MM.1S (cell line): ENCODE data around the gene NUDT21.

ENCODE experiments used
- DNase-seq: peaks from one replicate; pipeline ENCODE4 v3.0.0-alpha.2; 2015
- H2AFZ ChIP-seq: fragments of 300-600 bp; sonication (generic); 2 replicates; pipeline ENCODE4 v1.6.0; 2016; ENCODE audit warnings: antibody characterized with exemption, low read length
- H3F3A ChIP-seq: fragments of 300-600 bp; sonication (generic); 2 replicates; pipeline ENCODE4 v1.6.1; 2016; ENCODE audit warnings: mild to moderate bottlenecking, antibody characterized with exemption, low read length, moderate library complexity, mixed read lengths; ENCODE audit not compliant: insufficient read depth
- H3K27ac ChIP-seq: fragments of 300-600 bp; sonication (generic); 2 replicates; pipeline ENCODE4 v1.5.1; 2016; ENCODE audit warnings: mild to moderate bottlenecking, low read length
- H3K27me3 ChIP-seq: fragments of 300-600 bp; sonication (generic); replicated peaks from 2 replicates; pipeline ENCODE4 v1.6.0; 2016; ENCODE audit warnings: low read length; ENCODE audit not compliant: insufficient read depth
- H3K36me3 ChIP-seq: fragments of 300-600 bp; sonication (generic); replicated peaks from 2 replicates; pipeline ENCODE4 v1.6.1; 2016; ENCODE audit warnings: mild to moderate bottlenecking, low read length, mixed read lengths; ENCODE audit not compliant: insufficient read depth
- H3K4me1 ChIP-seq: fragments of 300-600 bp; sonication (generic); 2 replicates; pipeline ENCODE4 v1.6.1; 2016; ENCODE audit warnings: low read length, mixed read lengths
- H3K4me2 ChIP-seq: fragments of 300-600 bp; sonication (generic); 2 replicates; pipeline ENCODE4 v1.6.0; 2016; ENCODE audit warnings: low read depth, low read length
- H3K4me3 ChIP-seq: fragments of 300-600 bp; sonication (generic); 2 replicates; pipeline ENCODE4 v1.5.1; 2016; ENCODE audit warnings: low read length, mixed read lengths
- H3K79me2 ChIP-seq: fragments of 300-600 bp; sonication (generic); 2 replicates; pipeline ENCODE4 v1.6.1; 2016; ENCODE audit warnings: mixed run types, low read length, mixed read lengths
- H3K9ac ChIP-seq: fragments of 300-600 bp; sonication (generic); 2 replicates; pipeline ENCODE4 v1.6.1; 2016; ENCODE audit warnings: low read length, mixed read lengths
- H3K9me2 ChIP-seq: fragments of 300-600 bp; sonication (generic); replicated peaks from 2 replicates; pipeline ENCODE4 v1.6.1; 2016; ENCODE audit warnings: mild to moderate bottlenecking, low read length, mixed read lengths; ENCODE audit not compliant: insufficient read depth
- H3K9me3 ChIP-seq: fragments of 300-600 bp; sonication (generic); replicated peaks from 2 replicates; pipeline ENCODE4 v1.6.1; 2016; ENCODE audit warnings: mild to moderate bottlenecking, low read length, mixed read lengths; ENCODE audit not compliant: insufficient read depth
- H4K20me1 ChIP-seq: fragments of 300-600 bp; sonication (generic); 2 replicates; pipeline ENCODE4 v1.6.1; 2016; ENCODE audit warnings: mild to moderate bottlenecking, low read length, moderate library complexity, mixed read lengths; ENCODE audit not compliant: insufficient read depth
- CTCF ChIP-seq: fragments of 300-600 bp; sonication (generic); IDR thresholded peaks from 2 replicates; pipeline ENCODE4 v1.5.1; 2016; ENCODE audit warnings: antibody characterized with exemption, low read length, mixed read lengths
- EZH2 ChIP-seq: fragments of 300-600 bp; sonication (generic); optimal IDR thresholded peaks from 2 replicates; pipeline ENCODE3; 2017; ENCODE audit warnings: low read depth, mild to moderate bottlenecking, antibody characterized with exemption, low read length, mixed read lengths
- EZH2phosphoT487 ChIP-seq: fragments of 300-600 bp; sonication (generic); IDR thresholded peaks from 2 replicates; pipeline ENCODE4 v1.6.1; 2018; ENCODE audit warnings: antibody characterized with exemption, low read length

NUDT21 gene

GRCh38 chr16:56405977-56406672 is 45.0 kb downstream of the NUDT21 start:
- TF ChIP-seq CTCF (no peak), EZH2phosphoT487 (no peak), EZH2 (no peak)
- Histone ChIP-seq H3K27ac (no peak overlapping the region), H3F3A (no peaks in the 10 kb centered on the region), H3K27me3 (no peaks in the 10 kb centered on the region), H3K9ac (no peak overlapping the region), H3K9me3 (no peaks in the 10 kb centered on the region), H3K9me2 (no peaks in the 10 kb centered on the region), H3K4me1 (no peaks in the 10 kb centered on the region), H3K36me3 (peaks cover 7% of the 10 kb centered on the region; the same call in 1 of the 2 replicates), H3K79me2 (no peaks in the 10 kb centered on the region), H3K4me3 (no peak overlapping the region), H3K4me2 (no peak overlapping the region), H4K20me1 (no peaks in the 10 kb centered on the region), H2AFZ (no peak overlapping the region)
- no peak for DNase-seq

- Histone ChIP-seq H3K79me2 (no peaks in the 10 kb centered on the region), H3K27ac (no peak overlapping the region), H3K4me3 (no peak overlapping the region), H3K27me3 (no peaks in the 10 kb centered on the region), H4K20me1 (no peaks in the 10 kb centered on the region), H3K4me2 (no peak overlapping the region), H3K9me2 (no peaks in the 10 kb centered on the region), H3F3A (no peaks in the 10 kb centered on the region), H2AFZ (no peak overlapping the region), H3K4me1 (no peaks in the 10 kb centered on the region), H3K9ac (no peak overlapping the region), H3K9me3 (no peaks in the 10 kb centered on the region), H3K36me3 (no peaks in the 10 kb centered on the region; the same call in 1 of the 2 replicates)
- no peak for TF ChIP-seq EZH2phosphoT487
- TF ChIP-seq CTCF, result peak; percentile 31
- no peak for TF ChIP-seq EZH2
- no peak for DNase-seq
These were observed 49.6 kb downstream of the NUDT21 start for GRCh38 chr16:56401482-56401881.

- no peak for TF ChIP-seq EZH2
- TF ChIP-seq CTCF, result no peak
- no peak for TF ChIP-seq EZH2phosphoT487
- Histone ChIP-seq H3K79me2 (no peaks in the 10 kb centered on the region), H3K36me3 (no peaks in the 10 kb centered on the region)
These were observed 50.7 kb downstream of the NUDT21 start for GRCh38 chr16:56400458-56400857.

More at GRCh38 chr16:56400458-56400857, 50.7 kb downstream of the NUDT21 start:
- Histone ChIP-seq H4K20me1 (no peaks in the 10 kb centered on the region), H3K4me2 (no peak overlapping the region), H2AFZ (no peak overlapping the region), H3F3A (no peaks in the 10 kb centered on the region), H3K27me3 (no peaks in the 10 kb centered on the region), H3K4me1 (no peaks in the 10 kb centered on the region), H3K27ac (no peak overlapping the region), H3K9ac (no peak overlapping the region), H3K9me3 (no peaks in the 10 kb centered on the region), H3K9me2 (no peaks in the 10 kb centered on the region), H3K4me3 (no peak overlapping the region)
- DNase-seq, result no peak
